ENCODE results near the gene PLCL2. TPM values are rescaled to one million over a fixed set of nuclear protein-coding genes. Genes with fewer than 3 reads are reported as not detected.

The PLCL2 gene
- total and polyA plus RNA-seq, 12 donors: 4.5 to 44.0 (median 27.1) TPM

DNA sequence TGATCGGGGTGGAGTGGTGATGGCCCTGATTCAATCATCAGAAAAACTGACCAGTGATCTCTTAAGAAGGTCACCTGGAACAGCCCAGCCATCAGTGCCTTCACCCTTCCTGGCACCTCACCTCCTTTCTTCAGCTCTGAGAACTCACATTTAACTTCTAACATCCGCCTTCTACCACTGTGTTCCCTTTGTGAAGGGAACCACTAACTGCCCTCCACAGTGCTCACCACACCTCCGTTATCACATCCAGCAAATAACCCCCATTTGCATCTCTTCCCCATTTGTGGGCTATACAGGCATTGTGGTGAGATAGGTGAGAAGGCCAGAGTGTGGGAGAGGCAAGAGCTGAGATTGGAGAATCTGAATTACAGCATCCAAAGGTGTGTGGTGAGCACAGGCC, 107.4 kb downstream of the PLCL2 start:
- DNase-seq: no peak
- H3K27me3 ChIP-seq: no peaks in the 10 kb centered on the region
- TF ChIP-seq, protein P1, sequence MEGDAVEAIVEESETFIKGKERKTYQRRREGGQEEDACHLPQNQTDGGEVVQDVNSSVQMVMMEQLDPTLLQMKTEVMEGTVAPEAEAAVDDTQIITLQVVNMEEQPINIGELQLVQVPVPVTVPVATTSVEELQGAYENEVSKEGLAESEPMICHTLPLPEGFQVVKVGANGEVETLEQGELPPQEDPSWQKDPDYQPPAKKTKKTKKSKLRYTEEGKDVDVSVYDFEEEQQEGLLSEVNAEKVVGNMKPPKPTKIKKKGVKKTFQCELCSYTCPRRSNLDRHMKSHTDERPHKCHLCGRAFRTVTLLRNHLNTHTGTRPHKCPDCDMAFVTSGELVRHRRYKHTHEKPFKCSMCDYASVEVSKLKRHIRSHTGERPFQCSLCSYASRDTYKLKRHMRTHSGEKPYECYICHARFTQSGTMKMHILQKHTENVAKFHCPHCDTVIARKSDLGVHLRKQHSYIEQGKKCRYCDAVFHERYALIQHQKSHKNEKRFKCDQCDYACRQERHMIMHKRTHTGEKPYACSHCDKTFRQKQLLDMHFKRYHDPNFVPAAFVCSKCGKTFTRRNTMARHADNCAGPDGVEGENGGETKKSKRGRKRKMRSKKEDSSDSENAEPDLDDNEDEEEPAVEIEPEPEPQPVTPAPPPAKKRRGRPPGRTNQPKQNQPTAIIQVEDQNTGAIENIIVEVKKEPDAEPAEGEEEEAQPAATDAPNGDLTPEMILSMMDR (IDR thresholded peaks at IDR 0.05): no peak
- no peak for TF ChIP-seq POLR2A (IDR thresholded peaks at IDR 0.05)
- H3K27ac ChIP-seq: no peak overlapping the region
- intact Hi-C loops (cut with DNase I): no loop called here
- peaks cover 0 to 22% of the 10 kb centered on the region in 2 donors for H3K4me1 ChIP-seq (replicated peaks in 1 of 2)
- H3K36me3 ChIP-seq (replicated peaks in 1 of 2): no peaks in the 10 kb centered on the region
- H3K9me3 ChIP-seq (replicated peaks in 1 of 3): no peaks in the 10 kb centered on the region
- H3K4me3 ChIP-seq: no peak overlapping the region
- 92 to 100% (median 97%) methylated on average over 3 of the region's 3 CpGs for WGBS, 4 donors

DNA sequence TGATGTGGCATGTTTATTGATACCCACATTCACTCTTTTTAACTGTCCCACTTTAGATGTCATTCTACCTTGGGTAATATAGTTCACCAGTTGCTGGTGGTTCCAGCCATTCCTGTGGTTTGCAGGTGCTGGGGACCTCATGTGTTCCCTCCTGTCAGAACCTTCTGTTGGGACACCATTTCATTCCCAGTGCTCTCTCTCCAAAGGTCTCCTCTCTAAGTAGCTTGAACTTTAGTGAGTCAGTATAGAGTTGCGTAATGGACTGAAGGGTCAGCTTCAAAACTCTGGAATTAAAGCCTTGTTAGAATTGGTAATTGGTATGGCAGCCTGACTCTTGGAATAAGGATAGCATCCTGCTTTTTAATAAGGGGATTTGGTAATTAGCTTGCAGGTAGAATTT, 108.5 kb downstream of the PLCL2 start:
- Histone ChIP-seq H3K27me3 (no peaks in the 10 kb centered on the region), H3K27ac (no peak overlapping the region), H3K36me3 (replicated peaks in 1 of 2) (no peaks in the 10 kb centered on the region), H3K4me3 (no peak overlapping the region), H3K4me1 (replicated peaks in 1 of 2) (peaks cover 0 to 22% of the 10 kb centered on the region in 2 donors), H3K9me3 (replicated peaks in 1 of 3) (no peaks in the 10 kb centered on the region)
- 61 to 82% (median 72%) methylated on average over 1 of the region's 1 CpG for WGBS, 4 donors
- intact Hi-C loops (cut with DNase I): no loop called here
- no peak for DNase-seq
- TF ChIP-seq, protein P1 (IDR thresholded peaks at IDR 0.05): no peak
- no peak for TF ChIP-seq POLR2A (IDR thresholded peaks at IDR 0.05)

DNA sequence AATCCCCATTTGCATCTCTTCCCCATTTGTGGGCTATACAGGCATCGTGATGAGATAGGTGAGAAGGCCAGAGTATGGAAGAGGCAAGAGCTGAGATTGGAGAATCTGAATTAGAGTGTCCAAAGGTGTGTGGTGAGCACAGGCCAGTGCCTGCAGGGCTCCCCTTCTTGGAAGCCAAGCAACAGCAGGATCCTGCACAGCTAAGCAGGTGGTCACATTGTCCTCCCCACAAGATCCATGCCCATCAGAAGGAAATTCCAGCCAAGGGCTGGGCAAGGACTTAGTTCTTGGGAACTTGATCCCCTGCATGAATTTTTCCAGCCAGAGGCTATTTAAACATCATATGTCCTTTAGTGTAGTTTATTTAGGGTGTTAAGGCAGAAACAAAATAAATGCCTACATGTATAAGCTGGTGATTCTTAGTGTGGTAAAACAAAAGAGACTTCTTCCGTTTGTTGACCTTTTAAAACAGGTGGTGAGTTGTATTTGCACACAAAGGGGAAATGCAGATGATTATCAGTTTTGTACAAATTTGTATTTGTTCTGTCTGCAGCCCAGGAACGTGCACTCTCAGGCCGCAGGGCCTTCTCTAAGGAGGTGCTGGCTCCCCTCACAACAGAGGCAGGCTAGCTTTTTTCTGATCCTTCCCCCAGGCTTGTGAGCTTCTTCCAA, 110.2 kb downstream of the PLCL2 start:
- Histone ChIP-seq H3K27ac (no peak overlapping the region), H3K9me3 (replicated peaks in 1 of 3) (no peaks in the 10 kb centered on the region), H3K4me3 (no peak overlapping the region), H3K4me1 (replicated peaks in 1 of 2) (peaks cover 0 to 28% of the 10 kb centered on the region in 2 donors), H3K27me3 (no peaks in the 10 kb centered on the region), H3K36me3 (replicated peaks in 1 of 2) (no peaks in the 10 kb centered on the region)
- WGBS, 4 donors: 63 to 80% (median 70%) methylated on average over 4 of the region's 4 CpGs
- intact Hi-C loops (cut with DNase I): no loop called here
- DNase-seq: no peak
- no peak for TF ChIP-seq POLR2A (IDR thresholded peaks at IDR 0.05)
- TF ChIP-seq, protein P1 (IDR thresholded peaks at IDR 0.05): no peak

DNA sequence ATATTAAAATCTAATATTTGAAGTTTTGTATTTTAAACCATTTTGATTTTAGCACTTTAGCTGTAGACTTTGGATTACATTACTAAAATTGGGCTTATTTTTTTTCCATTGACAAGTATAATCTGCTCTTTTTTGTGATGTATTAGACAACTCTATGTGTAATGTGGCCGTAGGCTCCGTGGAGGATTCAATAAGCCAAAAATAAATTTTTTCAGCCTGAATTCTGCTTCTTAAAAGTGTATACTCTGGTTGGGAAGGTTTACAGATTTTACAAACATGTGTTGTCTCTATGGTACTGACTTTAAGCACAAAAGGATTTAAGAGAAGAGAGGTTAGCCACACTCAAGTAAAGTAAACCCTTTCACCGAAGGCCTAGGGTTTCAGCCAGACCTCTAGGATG, 110.8 kb downstream of the PLCL2 start:
- no peaks in the 10 kb centered on the region for H3K27me3 ChIP-seq
- H3K36me3 ChIP-seq (replicated peaks in 1 of 2): no peaks in the 10 kb centered on the region
- H3K4me3 ChIP-seq: no peak overlapping the region
- TF ChIP-seq, protein P1 (IDR thresholded peaks at IDR 0.05): no peak
- TF ChIP-seq POLR2A (IDR thresholded peaks at IDR 0.05): no peak
- no peaks in the 10 kb centered on the region for H3K9me3 ChIP-seq (replicated peaks in 1 of 3)
- H3K27ac ChIP-seq: no peak overlapping the region
- H3K4me1 ChIP-seq (replicated peaks in 1 of 2): peaks cover 0 to 28% of the 10 kb centered on the region in 2 donors
- intact Hi-C loops (cut with DNase I): no loop called here
- DNase-seq: no peak
- 85 to 88% (median 86%) methylated on average over 3 of the region's 3 CpGs for WGBS, 4 donors
